Transverse colon (tissue), 4 donors: ENCODE measurements around the gene SPAG6.

Source experiments
- CTCF ChIP-seq, 5 experiments: fragments of 200-600 bp in 3 of 5; fragments of 450-650 bp in 2 of 5; sonication (generic) in 3 of 5; IDR thresholded peaks; 1 replicate in 2 of 5; 2 replicates in 3 of 5; pipeline ENCODE4 v1.5.1; 2016 to 2017; ENCODE audit warnings: antibody characterized with exemption in 5 of 5, inconsistent platforms in 3 of 5, mild to moderate bottlenecking in 2 of 5, moderate library complexity in 1 of 5
- EP300 ChIP-seq: sonication (generic); formaldehyde crosslinking; IDR thresholded peaks from one replicate; pipeline ENCODE4 v1.6.1; 2017; ENCODE audit warnings: antibody characterized with exemption, low read depth
- POLR2A ChIP-seq: fragments of 450-650 bp; IDR thresholded peaks from one replicate; pipeline ENCODE4 v1.6.1; 2016; ENCODE audit warnings: antibody characterized with exemption, mild to moderate bottlenecking, moderate library complexity
- POLR2AphosphoS5 ChIP-seq, 3 donors: sonication (generic); formaldehyde crosslinking; IDR thresholded peaks; one replicate each; pipeline ENCODE4 v1.6.1; 2016; ENCODE audit warnings: antibody characterized with exemption in 3 of 3

GRCh38 chr10:22368981-22369380 lies 23.7 kb downstream of the SPAG6 start:
- no peak for TF ChIP-seq CTCF (IDR thresholded peaks at IDR 0.05)
- no peak for TF ChIP-seq POLR2A
- no peak for TF ChIP-seq POLR2AphosphoS5 (IDR thresholded peaks at IDR 0.05)
- TF ChIP-seq EP300: no peak
